Astrocyte (in vitro differentiated cells and primary cell): Measurements from ENCODE around the gene PCCA. TPM values are rescaled to one million over a fixed set of nuclear protein-coding genes. Genes with fewer than 3 reads are reported as not detected.
"Not testable (repeated sequence)": the region's sequence is repeated elsewhere in the genome, so short reads cannot be mapped to it uniquely, and the experiment has no call there.

Experiments used
- DNase-seq: peaks from one replicate; pipeline ENCODE4 v3.0.0-alpha.2; 2010; ENCODE audit warnings: low read depth
- FAIRE-seq: peaks from 2 replicates; lab custom pipeline; 2011; peaks lifted over from hg19 to GRCh38; lab: Jason Lieb, UNC
- H2AFZ ChIP-seq: 2 replicates; pipeline ENCODE4 v1.6.0; 2012; ENCODE audit warnings: low read depth, low read length, inconsistent platforms
- H3K27ac ChIP-seq: 2 replicates; pipeline ENCODE4 v1.5.1; 2011; ENCODE audit warnings: low read depth, low read length, inconsistent platforms
- H3K27me3 ChIP-seq: 2 replicates; pipeline ENCODE4 v1.6.0; 2011; ENCODE audit warnings: low read length, inconsistent platforms; ENCODE audit not compliant: insufficient read depth
- H3K36me3 ChIP-seq: 2 replicates; pipeline ENCODE4 v1.5.1; 2011; ENCODE audit warnings: low read length, inconsistent platforms; ENCODE audit not compliant: insufficient read depth
- H3K4me1 ChIP-seq: 2 replicates; pipeline ENCODE4 v1.5.1; 2011; ENCODE audit warnings: low read length, inconsistent platforms; ENCODE audit not compliant: insufficient read depth
- H3K4me2 ChIP-seq: 2 replicates; pipeline ENCODE4 v1.6.0; 2012; ENCODE audit warnings: low read length, inconsistent platforms
- H3K4me3 ChIP-seq: 2 replicates; pipeline ENCODE4 v1.5.1; 2011; ENCODE audit warnings: low read depth, mild to moderate bottlenecking, low read length, inconsistent platforms; ENCODE audit not compliant: insufficient read depth
- H3K79me2 ChIP-seq: 2 replicates; pipeline ENCODE4 v1.6.0; 2012; ENCODE audit warnings: mild to moderate bottlenecking, low read length, inconsistent platforms; ENCODE audit not compliant: insufficient read depth
- H3K9ac ChIP-seq: 2 replicates; pipeline ENCODE4 v1.6.0; 2012; ENCODE audit warnings: mild to moderate bottlenecking, low read length, inconsistent platforms
- H3K9me3 ChIP-seq: 2 replicates; pipeline ENCODE4 v1.5.1; 2012; ENCODE audit warnings: low read depth, mild to moderate bottlenecking, low read length, inconsistent platforms; ENCODE audit not compliant: insufficient read depth
- H4K20me1 ChIP-seq: 2 replicates; pipeline ENCODE4 v1.6.0; 2012; ENCODE audit warnings: low read length, inconsistent platforms; ENCODE audit not compliant: insufficient read depth
- H3K27ac Mint-ChIP-seq: one replicate; pipeline ENCODE4 v1.8.0; 2021; ENCODE audit warnings: mild to moderate bottlenecking, mixed read lengths; ENCODE audit not compliant: unreplicated experiment
- H3K27me3 Mint-ChIP-seq: one replicate; pipeline ENCODE4 v1.8.0; 2021; ENCODE audit warnings: low read depth, mixed read lengths; ENCODE audit not compliant: unreplicated experiment
- H3K36me3 Mint-ChIP-seq: one replicate; pipeline ENCODE4 v1.8.0; 2021; ENCODE audit warnings: low read depth, mixed read lengths; ENCODE audit not compliant: unreplicated experiment
- H3K4me1 Mint-ChIP-seq: one replicate; pipeline ENCODE4 v1.8.0; 2021; ENCODE audit warnings: low read depth, mixed read lengths; ENCODE audit not compliant: unreplicated experiment
- H3K4me3 Mint-ChIP-seq: one replicate; pipeline ENCODE4 v1.8.0; 2021; ENCODE audit warnings: mild to moderate bottlenecking, moderate library complexity, mixed read lengths; ENCODE audit not compliant: unreplicated experiment
- H3K9me3 Mint-ChIP-seq: one replicate; pipeline ENCODE4 v1.8.0; 2021; ENCODE audit warnings: mild to moderate bottlenecking, mixed read lengths; ENCODE audit not compliant: unreplicated experiment
- CTCF ChIP-seq: IDR thresholded peaks from 2 replicates; pipeline ENCODE4 v1.5.1; 2011; ENCODE audit warnings: low read depth, mild to moderate bottlenecking, inconsistent platforms, low read length, moderate library complexity; ENCODE audit not compliant: insufficient read depth
- EZH2 ChIP-seq: IDR thresholded peaks from 2 replicates; pipeline ENCODE4 v1.6.1; 2012; ENCODE audit warnings: mild to moderate bottlenecking, low read length, inconsistent platforms; ENCODE audit not compliant: insufficient read depth
- total RNA-seq: library from RNA; stranded (reverse); gene quantifications from 2 replicates; pipeline ENCODE4 v1.2.1, GENCODE V29; 2021

PCCA gene
- total RNA-seq, 1 donor from 2014 or later, result 13.9 TPM

DNA sequence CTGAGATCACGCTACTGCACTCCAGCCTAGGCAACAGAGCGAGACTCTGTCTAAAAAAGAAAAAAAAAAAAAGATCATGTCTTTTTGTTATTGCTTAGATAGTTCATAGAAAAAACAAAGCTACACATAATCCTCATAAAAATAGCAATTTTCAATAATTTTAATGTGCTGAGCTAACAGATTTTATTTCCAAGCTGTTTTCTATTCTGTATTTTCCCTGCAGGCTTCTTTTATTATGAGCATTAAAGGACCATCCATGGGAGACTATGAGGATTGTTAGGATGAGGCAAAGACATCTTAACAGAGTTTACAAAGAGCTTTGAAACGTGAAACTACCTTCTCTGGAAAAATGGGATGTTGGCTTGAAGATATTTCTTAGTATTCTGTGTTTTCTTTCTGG, 71.6 kb downstream of the PCCA start:
- H3K4me1 Mint-ChIP-seq, result peaks cover 22% of the 10 kb centered on the region
- H3K9me3 Mint-ChIP-seq, result no peaks in the 10 kb centered on the region
- Histone ChIP-seq H3K79me2 (no peaks in the 10 kb centered on the region), H3K36me3 (peaks cover 5% of the 10 kb centered on the region), H3K4me2 (no peak overlapping the region), H4K20me1 (peaks cover 4% of the 10 kb centered on the region), H3K4me3 (no peak overlapping the region), H3K27me3 (no peaks in the 10 kb centered on the region), H3K4me1 (peaks cover 7% of the 10 kb centered on the region), H3K9ac (no peak overlapping the region), H3K27ac (no peak overlapping the region), H2AFZ (no peak overlapping the region), H3K9me3 (no peaks in the 10 kb centered on the region)
- TF ChIP-seq CTCF, result no peak
- TF ChIP-seq EZH2, result no peak
- FAIRE-seq (no peak), DNase-seq (no peak)
- H3K27me3 Mint-ChIP-seq, result no peaks in the 10 kb centered on the region
- no peaks in the 10 kb centered on the region for H3K36me3 Mint-ChIP-seq
- H3K27ac Mint-ChIP-seq, result peak overlapping the region; percentile 55
- no peak overlapping the region for H3K4me3 Mint-ChIP-seq

- no peak overlapping the region for H3K27ac ChIP-seq
- H2AFZ ChIP-seq, result no peak overlapping the region
- H3K36me3 ChIP-seq, result no peaks in the 10 kb centered on the region
- H3K4me1 ChIP-seq, result no peaks in the 10 kb centered on the region
- no peak overlapping the region for H3K4me2 ChIP-seq
- no peaks in the 10 kb centered on the region for H3K9me3 ChIP-seq
- no peak overlapping the region for H3K27ac Mint-ChIP-seq
- H3K27me3 Mint-ChIP-seq, result no peaks in the 10 kb centered on the region
- no peaks in the 10 kb centered on the region for H3K27me3 ChIP-seq
- FAIRE-seq (no peak), DNase-seq (no peak)
- H3K36me3 Mint-ChIP-seq, result no peaks in the 10 kb centered on the region
- H3K4me3 Mint-ChIP-seq, result no peak overlapping the region
- no peak overlapping the region for H3K9ac ChIP-seq
- H3K9me3 Mint-ChIP-seq, result no peaks in the 10 kb centered on the region
- peaks cover 20% of the 10 kb centered on the region for H3K4me1 Mint-ChIP-seq
- TF ChIP-seq EZH2 (no peak), CTCF (no peak)
- H3K79me2 ChIP-seq, result no peaks in the 10 kb centered on the region
- peaks cover 4% of the 10 kb centered on the region for H4K20me1 ChIP-seq
- H3K4me3 ChIP-seq, result no peak overlapping the region
Observed at GRCh38 chr13:100163375-100163774, 74.5 kb downstream of the PCCA start.

GRCh38 chr13:100173203-100173602, 84.3 kb downstream of the PCCA start:
- TF ChIP-seq EZH2 (no peak), CTCF (no peak)
- Histone ChIP-seq H3K27me3 (no peaks in the 10 kb centered on the region), H4K20me1 (peaks cover 4% of the 10 kb centered on the region), H3K79me2 (no peaks in the 10 kb centered on the region), H3K36me3 (no peaks in the 10 kb centered on the region), H3K4me3 (no peak overlapping the region), H3K9me3 (no peaks in the 10 kb centered on the region), H3K4me2 (no peak overlapping the region), H2AFZ (no peak overlapping the region), H3K9ac (no peak overlapping the region), H3K27ac (no peak overlapping the region), H3K4me1 (peaks cover 6% of the 10 kb centered on the region)
- H3K36me3 Mint-ChIP-seq, result peaks cover 8% of the 10 kb centered on the region
- H3K4me1 Mint-ChIP-seq, result peaks cover 8% of the 10 kb centered on the region
- no peak overlapping the region for H3K27ac Mint-ChIP-seq
- no peak overlapping the region for H3K4me3 Mint-ChIP-seq
- no peak for FAIRE-seq
- no peak for DNase-seq
- no peaks in the 10 kb centered on the region for H3K27me3 Mint-ChIP-seq
- H3K9me3 Mint-ChIP-seq, result no peaks in the 10 kb centered on the region

DNA sequence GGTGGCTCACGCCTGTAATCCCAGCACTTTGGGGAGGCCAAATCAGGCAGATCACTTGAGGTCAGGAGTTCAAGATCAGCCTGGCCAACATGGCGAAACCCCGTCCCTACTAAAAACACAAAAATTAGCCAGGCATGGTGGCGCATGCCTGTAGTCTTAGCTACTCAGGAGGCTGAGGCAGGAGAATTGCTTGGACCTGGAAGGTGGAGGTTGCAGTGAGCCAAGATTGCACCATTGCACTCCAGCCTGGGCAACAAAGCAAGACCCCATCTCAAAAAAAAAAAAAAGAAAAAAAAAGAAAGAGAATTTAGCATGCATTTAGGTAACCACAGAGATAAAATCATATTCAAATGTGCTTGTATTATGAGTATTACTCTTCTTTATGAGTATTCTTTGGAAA, 85.6 kb downstream of the PCCA start:
- H3K27me3 Mint-ChIP-seq, DNase-seq, H3K79me2 ChIP-seq, H3K4me1 Mint-ChIP-seq, H3K27me3 ChIP-seq, FAIRE-seq, H3K27ac ChIP-seq, H3K4me1 ChIP-seq, H2AFZ ChIP-seq, H3K27ac Mint-ChIP-seq, H3K36me3 Mint-ChIP-seq, H3K4me3 ChIP-seq, H3K9me3 Mint-ChIP-seq, H3K9ac ChIP-seq, H3K4me2 ChIP-seq, H3K36me3 ChIP-seq, H4K20me1 ChIP-seq, H3K4me3 Mint-ChIP-seq, H3K9me3 ChIP-seq: not testable (repeated sequence)
